IPS-20b (cell line): Measurements from ENCODE around the gene PPP1R14C.

Source experiments
- H3K27ac ChIP-seq: one replicate; pipeline ENCODE4 v1.5.1; 2013; ENCODE audit warnings: low read length
- H3K27me3 ChIP-seq: 2 replicates; pipeline ENCODE4 v1.6.1; 2013; ENCODE audit warnings: mild to moderate bottlenecking, low read length, inconsistent platforms; ENCODE audit not compliant: insufficient read depth
- H3K36me3 ChIP-seq: 2 replicates; pipeline ENCODE4 v1.6.1; 2013; ENCODE audit warnings: low read depth, mild to moderate bottlenecking, inconsistent platforms, low read length, moderate library complexity; ENCODE audit not compliant: insufficient read depth
- H3K4me1 ChIP-seq: 2 replicates; pipeline ENCODE4 v1.6.1; 2013; ENCODE audit warnings: mild to moderate bottlenecking, control low read depth, inconsistent platforms, low read length, moderate library complexity; ENCODE audit not compliant: insufficient read depth
- H3K4me3 ChIP-seq: 2 replicates; pipeline ENCODE4 v1.5.1; 2013; ENCODE audit warnings: mild to moderate bottlenecking, low read length, inconsistent platforms
- H3K9ac ChIP-seq: 2 replicates; pipeline ENCODE4 v1.6.1; 2013; ENCODE audit warnings: low read depth, mild to moderate bottlenecking, inconsistent platforms, low read length, moderate library complexity
- H3K9me3 ChIP-seq: 2 replicates; pipeline ENCODE4 v1.6.1; 2013; ENCODE audit warnings: mild to moderate bottlenecking, low read depth, low read length, inconsistent platforms; ENCODE audit not compliant: insufficient read depth

Gene PPP1R14C

GRCh38 chr6:150142670-150143515 is at the start of gene PPP1R14C:
TSS of gene PPP1R14C (plus strand) at chr6:150143044. CDS start at chr6:150143193, 149 bp downstream.
- peak within 1 kb of the TSS; percentile 64 for H3K4me3 ChIP-seq
- H3K27ac ChIP-seq = no peak within 1 kb of the TSS
- H3K36me3 ChIP-seq = no peaks in the 10 kb centered on the region
- H3K27me3 ChIP-seq = peaks cover 80% of the 10 kb centered on the region
- H3K9ac ChIP-seq = no peak within 1 kb of the TSS
- no peaks in the 10 kb centered on the region; the same call in 1 of the 2 replicates for H3K9me3 ChIP-seq
- H3K4me1 ChIP-seq = peaks cover 4% of the 10 kb centered on the region; the same call in 1 of the 2 replicates

- H3K4me3 ChIP-seq = no peak overlapping the region
- H3K27ac ChIP-seq = no peak overlapping the region
- H3K27me3 ChIP-seq = no peaks in the 10 kb centered on the region
- no peak overlapping the region for H3K9ac ChIP-seq
- H3K9me3 ChIP-seq = no peaks in the 10 kb centered on the region
- H3K4me1 ChIP-seq = no peaks in the 10 kb centered on the region
- no peaks in the 10 kb centered on the region for H3K36me3 ChIP-seq
Measured at GRCh38 chr6:150093397-150093796, 49.4 kb upstream of the PPP1R14C start.

- no peak overlapping the region for H3K27ac ChIP-seq
Measured at GRCh38 chr6:150098155-150098554, 44.7 kb upstream of the PPP1R14C start.

GRCh38 chr6:150099546-150099945 is 43.3 kb upstream of the PPP1R14C start:
- no peak overlapping the region for H3K4me3 ChIP-seq
- no peaks in the 10 kb centered on the region for H3K4me1 ChIP-seq
- H3K36me3 ChIP-seq = no peaks in the 10 kb centered on the region
- no peak overlapping the region for H3K9ac ChIP-seq
- no peaks in the 10 kb centered on the region for H3K9me3 ChIP-seq
- H3K27me3 ChIP-seq = no peaks in the 10 kb centered on the region
- no peak overlapping the region for H3K27ac ChIP-seq

More at GRCh38 chr6:150098155-150098554, 44.7 kb upstream of the PPP1R14C start:
- Histone ChIP-seq H3K36me3 (no peaks in the 10 kb centered on the region), H3K27me3 (no peaks in the 10 kb centered on the region), H3K4me1 (no peaks in the 10 kb centered on the region), H3K4me3 (no peak overlapping the region), H3K9ac (no peak overlapping the region), H3K9me3 (no peaks in the 10 kb centered on the region)

- Histone ChIP-seq H3K9ac (no peak overlapping the region), H3K36me3 (no peaks in the 10 kb centered on the region), H3K27me3 (no peaks in the 10 kb centered on the region), H3K4me1 (no peaks in the 10 kb centered on the region), H3K4me3 (no peak overlapping the region), H3K27ac (no peak overlapping the region), H3K9me3 (no peaks in the 10 kb centered on the region)
Measured at GRCh38 chr6:150099953-150100352, 42.9 kb upstream of the PPP1R14C start.

- Histone ChIP-seq H3K4me1 (no peaks in the 10 kb centered on the region), H3K4me3 (no peak overlapping the region), H3K9ac (no peak overlapping the region), H3K9me3 (no peaks in the 10 kb centered on the region), H3K27me3 (no peaks in the 10 kb centered on the region), H3K27ac (no peak overlapping the region), H3K36me3 (no peaks in the 10 kb centered on the region)
Measured at GRCh38 chr6:150100745-150101144, 42.1 kb upstream of the PPP1R14C start.

GRCh38 chr6:150102750-150103270 is 40.0 kb upstream of the PPP1R14C start:
- Histone ChIP-seq H3K4me1 (no peaks in the 10 kb centered on the region), H3K27ac (no peak overlapping the region), H3K4me3 (no peak overlapping the region), H3K36me3 (no peaks in the 10 kb centered on the region), H3K27me3 (no peaks in the 10 kb centered on the region), H3K9ac (no peak overlapping the region), H3K9me3 (no peaks in the 10 kb centered on the region)

GRCh38 chr6:150112233-150112632 is 30.6 kb upstream of the PPP1R14C start:
- H3K4me3 ChIP-seq = no peak overlapping the region
- H3K27ac ChIP-seq = no peak overlapping the region
- H3K36me3 ChIP-seq = no peaks in the 10 kb centered on the region
- H3K27me3 ChIP-seq = no peaks in the 10 kb centered on the region; the same call in 1 of the 2 replicates
- H3K4me1 ChIP-seq = no peaks in the 10 kb centered on the region
- H3K9ac ChIP-seq = no peak overlapping the region
- H3K9me3 ChIP-seq = no peaks in the 10 kb centered on the region

- Histone ChIP-seq H3K9me3 (no peaks in the 10 kb centered on the region), H3K9ac (no peak overlapping the region), H3K4me1 (no peaks in the 10 kb centered on the region), H3K4me3 (no peak overlapping the region), H3K36me3 (no peaks in the 10 kb centered on the region), H3K27me3 (no peaks in the 10 kb centered on the region; the same call in 1 of the 2 replicates), H3K27ac (no peak overlapping the region)
Measured at GRCh38 chr6:150115769-150116168, 27.1 kb upstream of the PPP1R14C start.

GRCh38 chr6:150116200-150116800 is 26.5 kb upstream of the PPP1R14C start:
- no peak overlapping the region for H3K27ac ChIP-seq
- no peak overlapping the region for H3K4me3 ChIP-seq
- no peaks in the 10 kb centered on the region for H3K4me1 ChIP-seq

GRCh38 chr6:150118203-150118602 is 24.6 kb upstream of the PPP1R14C start:
- no peaks in the 10 kb centered on the region for H3K4me1 ChIP-seq
- no peak overlapping the region for H3K27ac ChIP-seq
- H3K4me3 ChIP-seq = no peak overlapping the region

More at GRCh38 chr6:150116200-150116800, 26.5 kb upstream of the PPP1R14C start:
- H3K27me3 ChIP-seq = no peaks in the 10 kb centered on the region; the same call in 1 of the 2 replicates
- H3K9me3 ChIP-seq = no peaks in the 10 kb centered on the region
- H3K9ac ChIP-seq = no peak overlapping the region
- no peaks in the 10 kb centered on the region for H3K36me3 ChIP-seq

GRCh38 chr6:150118627-150119026 is 24.2 kb upstream of the PPP1R14C start:
- no peaks in the 10 kb centered on the region for H3K27me3 ChIP-seq
- no peaks in the 10 kb centered on the region for H3K36me3 ChIP-seq
- no peak overlapping the region for H3K4me3 ChIP-seq
- no peak overlapping the region for H3K27ac ChIP-seq
- no peaks in the 10 kb centered on the region for H3K9me3 ChIP-seq
- H3K4me1 ChIP-seq = no peaks in the 10 kb centered on the region
- no peak overlapping the region for H3K9ac ChIP-seq

More at GRCh38 chr6:150118203-150118602, 24.6 kb upstream of the PPP1R14C start:
- no peaks in the 10 kb centered on the region for H3K9me3 ChIP-seq
- no peak overlapping the region for H3K9ac ChIP-seq
- no peaks in the 10 kb centered on the region for H3K36me3 ChIP-seq
- no peaks in the 10 kb centered on the region for H3K27me3 ChIP-seq
